H1 (cell line): ENCODE measurements around the gene CUX1.

ENCODE experiments used
- EZH2 ChIP-seq: fragments of 200-600 bp; sonication (generic); IDR thresholded peaks from 2 replicates; pipeline ENCODE4 v1.7.1; 2012; ENCODE audit warnings: low read depth, mild to moderate bottlenecking, moderate library complexity, low read length, inconsistent platforms; ENCODE audit not compliant: severe bottlenecking
- GTF2F1 ChIP-seq: IDR thresholded peaks from 2 replicates; pipeline ENCODE4 v1.6.1; 2012; ENCODE audit warnings: low read depth, low read length, improper control_type of control experiment, borderline replicate concordance

- TF ChIP-seq GTF2F1, result no peak
- no peak for TF ChIP-seq EZH2
Measured at GRCh38 chr7:102253973-102254370, 436.5 kb downstream of the CUX1 start.
